Pancreas (tissue), 10 donors: Measurements from ENCODE around the gene MARVELD1. TPM values are rescaled to one million over a fixed set of nuclear protein-coding genes. Genes with fewer than 3 reads are reported as not detected.

Source experiments
- ATAC-seq, 4 donors: fragments of 200-7000 bp; cut with Tn5 transposase; one replicate each; pipeline versions ENCODE4 v1.8.0 to v1.9.1; 2020; ENCODE audit warnings: mild to moderate bottlenecking in 4 of 4, moderate library complexity in 4 of 4
- DNase-seq, 6 donors: peaks; one replicate each; pipeline ENCODE4 v3.0.0-alpha.2; 2020
- FAIRE-seq: peaks from 2 replicates; lab custom pipeline; 2012; peaks lifted over from hg19 to GRCh38; lab: Jason Lieb, UNC
- H3K27ac ChIP-seq, 4 donors: fragments of 200-600 bp; sonication (generic); 1 replicate in 3 of 4; 2 replicates in 1 of 4; pipeline versions ENCODE4 v1.5.0 to v1.8.0; 2020
- H3K27me3 ChIP-seq, 4 donors: fragments of 200-600 bp; one replicate each; pipeline ENCODE4 v1.8.0; 2021
- H3K36me3 ChIP-seq, 3 donors: fragments of 200-600 bp; sonication (generic) in 1 of 3; one replicate each; pipeline versions ENCODE4 v1.5.0 to v1.8.0; 2020 to 2021
- H3K4me1 ChIP-seq, 3 donors: fragments of 200-600 bp; one replicate each; pipeline ENCODE4 v1.8.0; 2021
- H3K4me3 ChIP-seq, 4 donors: fragments of 200-600 bp; sonication (generic) in 2 of 4; one replicate each; pipeline versions ENCODE4 v1.5.0 to v1.8.0; 2020 to 2021
- H3K9me3 ChIP-seq, 4 donors: fragments of 200-600 bp; one replicate each; pipeline ENCODE4 v1.8.0; 2021
- WGBS, 2 donors: extraction: QIAGEN DNeasy Blood & Tissue Kit; methylation state at CpG; one replicate each; pipeline ENCODE4 v1.1.7; 2013; 5-methylcytosine and 5-hydroxymethylcytosine counted together
- intact Hi-C, 3 donors: fragments of 100-400 bp; cut with DNase I; formaldehyde crosslinking; loops; one replicate each; pipeline versions ENCODE4 v1.11.1 to v1.14.2; 2022
- polyA plus RNA-seq, 2 donors: library from polyadenylated mRNA; stranded (reverse); fragments of 200-250 nt; gene quantifications; one replicate each; pipeline ENCODE4 v1.2.3, GENCODE V29; 2013
- total RNA-seq, 6 donors: library from RNA; stranded (reverse); fragmentation: NEBNext Ultra II Directional in 4 of 6; extraction: Animal tissue kit (Norgen Biotek cat#: 25700) in 4 of 6; gene quantifications; one replicate each; pipeline versions ENCODE4 v1.2.1 to v1.2.4, GENCODE V29; 2021 to 2023
- TF ChIP-seq, protein P1 (sequence below), 4 donors: fragments of 200-600 bp; sonication (generic) in 3 of 4; IDR thresholded peaks; one replicate each; pipeline versions ENCODE4 v1.5.0 to v1.8.0; 2021; ENCODE audit warnings: antibody characterized with exemption in 4 of 4
- donor health status: healthy with polysubstance abuse.
- donor health status: DM: no; HTN: no; CAD: no; lungs with moderate emphysema.
- donor health status: DM: no; HTN: no; CAD: no.
- donor health status: control.
- donor health status: control.
- donor health status: Bipolar disorder and iron deficiency.
- donor health status: DM: yes; HTN: yes; CAD: no.
- donor health status: DM: no; HTN: no; CAD: no.
- donor health status: DM: no; HTN: no; CAD: no.
- donor health status: DM: yes; HTN: yes; CAD: no.

The MARVELD1 gene
- total and polyA plus RNA-seq, 8 donors, result 1.8 to 11.8 (median 4.2) TPM

GRCh38 chr10:97740613-97741012 is 27.1 kb downstream of the MARVELD1 start:
- no peak for ATAC-seq
- intact Hi-C loops, result no loop called here
- TF ChIP-seq, protein P1, sequence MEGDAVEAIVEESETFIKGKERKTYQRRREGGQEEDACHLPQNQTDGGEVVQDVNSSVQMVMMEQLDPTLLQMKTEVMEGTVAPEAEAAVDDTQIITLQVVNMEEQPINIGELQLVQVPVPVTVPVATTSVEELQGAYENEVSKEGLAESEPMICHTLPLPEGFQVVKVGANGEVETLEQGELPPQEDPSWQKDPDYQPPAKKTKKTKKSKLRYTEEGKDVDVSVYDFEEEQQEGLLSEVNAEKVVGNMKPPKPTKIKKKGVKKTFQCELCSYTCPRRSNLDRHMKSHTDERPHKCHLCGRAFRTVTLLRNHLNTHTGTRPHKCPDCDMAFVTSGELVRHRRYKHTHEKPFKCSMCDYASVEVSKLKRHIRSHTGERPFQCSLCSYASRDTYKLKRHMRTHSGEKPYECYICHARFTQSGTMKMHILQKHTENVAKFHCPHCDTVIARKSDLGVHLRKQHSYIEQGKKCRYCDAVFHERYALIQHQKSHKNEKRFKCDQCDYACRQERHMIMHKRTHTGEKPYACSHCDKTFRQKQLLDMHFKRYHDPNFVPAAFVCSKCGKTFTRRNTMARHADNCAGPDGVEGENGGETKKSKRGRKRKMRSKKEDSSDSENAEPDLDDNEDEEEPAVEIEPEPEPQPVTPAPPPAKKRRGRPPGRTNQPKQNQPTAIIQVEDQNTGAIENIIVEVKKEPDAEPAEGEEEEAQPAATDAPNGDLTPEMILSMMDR (IDR thresholded peaks at IDR 0.05), result no peak
- 92 to 93% methylated on average over 2 of the region's 2 CpGs for WGBS, 2 donors
- no peak overlapping the region for H3K27ac ChIP-seq
- peaks cover 0 to 10% (median 0%) of the 10 kb centered on the region in 3 donors for H3K36me3 ChIP-seq
- peaks cover 0 to 22% (median 10%) of the 10 kb centered on the region in 3 donors for H3K4me1 ChIP-seq
- no peak overlapping the region for H3K4me3 ChIP-seq
- no peaks in the 10 kb centered on the region for H3K9me3 ChIP-seq
- no peak for DNase-seq
- no peaks in the 10 kb centered on the region for H3K27me3 ChIP-seq
- FAIRE-seq, result no peak

GRCh38 chr10:97743169-97743943 is 29.8 kb downstream of the MARVELD1 start:
- no peaks in the 10 kb centered on the region for H3K9me3 ChIP-seq
- WGBS, 2 donors, result 48 to 52% methylated on average over 10 of the region's 10 CpGs
- H3K36me3 ChIP-seq, result peaks cover 0 to 13% (median 10%) of the 10 kb centered on the region in 3 donors
- peak overlapping the region in 2 of 4 donors; percentile 12 to 19 for H3K27ac ChIP-seq
- TF ChIP-seq, protein P1 (IDR thresholded peaks at IDR 0.05), result no peak
- H3K4me1 ChIP-seq, result peaks cover 0 to 11% (median 3%) of the 10 kb centered on the region in 3 donors
- peak; percentile 39 to 73 (median 54) for ATAC-seq
- intact Hi-C loops, result no loop called here
- no peak overlapping the region for H3K4me3 ChIP-seq
- no peak for FAIRE-seq
- no peak for DNase-seq
- no peaks in the 10 kb centered on the region for H3K27me3 ChIP-seq

DNA sequence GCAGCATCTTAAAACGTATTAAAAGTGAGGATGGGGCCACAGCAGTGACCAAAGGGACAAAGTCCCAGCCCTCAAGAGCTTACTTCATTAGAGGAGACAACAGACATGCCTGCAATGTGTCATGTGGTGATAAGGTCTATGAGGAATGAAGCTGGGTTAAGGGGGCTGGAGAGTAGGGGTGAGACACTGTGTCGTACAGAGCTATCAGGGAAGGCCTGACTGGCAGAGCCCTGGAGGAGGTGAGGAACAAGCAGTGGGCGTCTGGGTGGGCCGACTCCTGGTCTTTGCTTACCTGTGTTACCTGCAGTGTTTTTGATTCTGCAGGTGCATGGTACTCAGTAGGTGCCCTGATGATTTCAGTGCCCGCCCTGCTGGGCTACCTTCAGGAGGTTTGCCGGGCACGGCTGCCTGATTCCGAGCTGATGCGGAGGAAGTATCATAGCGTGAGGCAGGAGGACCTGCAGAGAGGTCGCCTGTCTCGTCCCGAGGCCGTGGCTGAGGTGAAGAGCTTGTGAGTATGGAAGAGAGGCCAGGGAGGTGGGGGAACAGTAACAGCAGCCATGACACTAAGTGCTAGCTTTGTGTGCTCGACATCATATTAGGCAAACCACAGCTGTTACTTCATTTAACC is 31.0 kb downstream of the MARVELD1 start:
- 91% methylated on average over 15 of the region's 15 CpGs for WGBS, 2 donors
- Histone ChIP-seq H3K36me3 (peaks cover 0 to 19% (median 17%) of the 10 kb centered on the region in 3 donors), H3K9me3 (no peaks in the 10 kb centered on the region), H3K4me3 (no peak overlapping the region), H3K27me3 (no peaks in the 10 kb centered on the region), H3K27ac (no peak overlapping the region), H3K4me1 (peaks cover 0 to 7% (median 3%) of the 10 kb centered on the region in 3 donors)
- no peak for DNase-seq
- no peak for ATAC-seq
- no peak for FAIRE-seq
- TF ChIP-seq, protein P1 (IDR thresholded peaks at IDR 0.05), result no peak
- intact Hi-C loops, result no loop called here

- Histone ChIP-seq H3K9me3 (no peaks in the 10 kb centered on the region), H3K4me3 (no peak overlapping the region), H3K4me1 (peaks cover 0 to 7% (median 3%) of the 10 kb centered on the region in 3 donors), H3K27me3 (no peaks in the 10 kb centered on the region), H3K36me3 (peaks cover 0 to 45% (median 40%) of the 10 kb centered on the region in 3 donors), H3K27ac (no peak overlapping the region)
- intact Hi-C loops, result no loop called here
- ATAC-seq (no peak), DNase-seq (no peak), FAIRE-seq (no peak)
- 81 to 87% methylated on average over 1 of the region's 1 CpG for WGBS, 2 donors
- TF ChIP-seq, protein P1 (IDR thresholded peaks at IDR 0.05), result no peak
Observed at GRCh38 chr10:97747573-97747972, 34.0 kb downstream of the MARVELD1 start.
